GM19438 (cell line): ENCODE data around the gene SLC25A40.
"Not testable (repeated sequence)": the region's sequence is repeated elsewhere in the genome, so short reads cannot be mapped to it uniquely, and the experiment has no call there.

Source experiments
- ATAC-seq: cut with Tn5 transposase; IDR thresholded peaks from one replicate; pipeline ENCODE4 v1.9.1; 2021; ENCODE audit warnings: low read depth; ENCODE audit not compliant: unreplicated experiment

SLC25A40 gene

GRCh38 chr7:87873328-87873727, 2.8 kb downstream of the SLC25A40 start:
- not testable (repeated sequence) for ATAC-seq

- ATAC-seq: no peak
Measured at GRCh38 chr7:87872346-87872745, 3.8 kb downstream of the SLC25A40 start.

GRCh38 chr7:87870471-87870870, 5.7 kb downstream of the SLC25A40 start:
- no peak for ATAC-seq

- not testable (repeated sequence) for ATAC-seq
Measured at GRCh38 chr7:87866533-87866932, 9.6 kb downstream of the SLC25A40 start.

- ATAC-seq: no peak
Measured at GRCh38 chr7:87866089-87866488, 10.1 kb downstream of the SLC25A40 start.

- no peak for ATAC-seq
Measured at GRCh38 chr7:87858417-87859100, 17.6 kb downstream of the SLC25A40 start.

- ATAC-seq: no peak
Measured at GRCh38 chr7:87853237-87853864, 22.8 kb downstream of the SLC25A40 start.

- no peak for ATAC-seq
Measured at GRCh38 chr7:87852306-87852705, 23.9 kb downstream of the SLC25A40 start.

GRCh38 chr7:87850836-87851593, 25.1 kb downstream of the SLC25A40 start:
- no peak for ATAC-seq

- no peak for ATAC-seq
Measured at GRCh38 chr7:87837597-87837996, 38.6 kb downstream of the SLC25A40 start.

- no peak for ATAC-seq
Measured at GRCh38 chr7:87833130-87833529, 43.0 kb downstream of the SLC25A40 start.

GRCh38 chr7:87831097-87831496, 45.1 kb downstream of the SLC25A40 start:
- ATAC-seq: no peak

GRCh38 chr7:87828383-87828782, 47.8 kb downstream of the SLC25A40 start:
- ATAC-seq: not testable (repeated sequence)

GRCh38 chr7:87825369-87825768, 50.8 kb downstream of the SLC25A40 start:
- ATAC-seq: not testable (repeated sequence)

GRCh38 chr7:87822056-87822455, 54.1 kb downstream of the SLC25A40 start:
- ATAC-seq: not testable (repeated sequence)

GRCh38 chr7:87818336-87818735, 57.8 kb downstream of the SLC25A40 start:
- ATAC-seq: no peak

- ATAC-seq: no peak
Measured at GRCh38 chr7:87816389-87816788, 59.8 kb downstream of the SLC25A40 start.

GRCh38 chr7:87810726-87811125, 65.4 kb downstream of the SLC25A40 start:
- no peak for ATAC-seq

- ATAC-seq: no peak
Measured at GRCh38 chr7:87810130-87810529, 66.0 kb downstream of the SLC25A40 start.

GRCh38 chr7:87806150-87806549, 70.0 kb downstream of the SLC25A40 start:
- ATAC-seq: no peak

GRCh38 chr7:87797798-87798403, 78.3 kb downstream of the SLC25A40 start:
- ATAC-seq: peak; percentile 87
